HG03457 (cell line): ENCODE measurements around the gene HOXB1.
"Not testable (repeated sequence)": the region's sequence is repeated elsewhere in the genome, so short reads cannot be mapped to it uniquely, and the experiment has no call there.

ENCODE experiments used
- ATAC-seq: cut with Tn5 transposase; IDR thresholded peaks from one replicate; pipeline ENCODE4 v1.9.1; 2021; ENCODE audit warnings: moderate number of reproducible peaks; ENCODE audit not compliant: unreplicated experiment

Gene HOXB1

GRCh38 chr17:48544349-48545021 lies 13.7 kb upstream of the HOXB1 start:
- ATAC-seq = no peak

GRCh38 chr17:48543854-48544348 lies 13.1 kb upstream of the HOXB1 start:
- no peak for ATAC-seq

- ATAC-seq = no peak
Observed at GRCh38 chr17:48543107-48543853, 12.5 kb upstream of the HOXB1 start.

GRCh38 chr17:48542698-48543106 lies 11.9 kb upstream of the HOXB1 start:
- ATAC-seq = no peak

GRCh38 chr17:48542114-48542656 lies 11.4 kb upstream of the HOXB1 start:
- no peak for ATAC-seq

- no peak for ATAC-seq
Observed at GRCh38 chr17:48541577-48542113, 10.8 kb upstream of the HOXB1 start.

GRCh38 chr17:48541036-48541576 lies 10.3 kb upstream of the HOXB1 start:
- ATAC-seq = no peak

- no peak for ATAC-seq
Observed at GRCh38 chr17:48540213-48540612, 9.4 kb upstream of the HOXB1 start.

GRCh38 chr17:48539177-48539576 lies 8.4 kb upstream of the HOXB1 start:
- ATAC-seq = no peak

GRCh38 chr17:48537316-48537715 lies 6.5 kb upstream of the HOXB1 start:
- ATAC-seq = no peak

- not testable (repeated sequence) for ATAC-seq
Observed at GRCh38 chr17:48535793-48536559, 5.2 kb upstream of the HOXB1 start.

- ATAC-seq = no peak
Observed at GRCh38 chr17:48532261-48532660, 1.4 kb upstream of the HOXB1 start.

- no peak for ATAC-seq
Observed at GRCh38 chr17:48530208-48530886, 464 bp downstream of the HOXB1 start.

- ATAC-seq = no peak
Observed at GRCh38 chr17:48529683-48530009, 1.2 kb downstream of the HOXB1 start.

GRCh38 chr17:48528936-48529682 lies 1.7 kb downstream of the HOXB1 start:
- no peak for ATAC-seq

- no peak for ATAC-seq
Observed at GRCh38 chr17:48528153-48528935, 2.5 kb downstream of the HOXB1 start.

GRCh38 chr17:48527547-48527932 lies 3.3 kb downstream of the HOXB1 start:
- ATAC-seq = no peak

- no peak for ATAC-seq
Observed at GRCh38 chr17:48526608-48527546, 3.9 kb downstream of the HOXB1 start.
